ENCODE results near the gene OR2A14.
A peak's percentile ranks its signal among the peaks of the same experiment; 100 is the strongest.
"Not testable (repeated sequence)": the region's sequence is repeated elsewhere in the genome, so short reads cannot be mapped to it uniquely, and the experiment has no call there.

The OR2A14 gene

DNA sequence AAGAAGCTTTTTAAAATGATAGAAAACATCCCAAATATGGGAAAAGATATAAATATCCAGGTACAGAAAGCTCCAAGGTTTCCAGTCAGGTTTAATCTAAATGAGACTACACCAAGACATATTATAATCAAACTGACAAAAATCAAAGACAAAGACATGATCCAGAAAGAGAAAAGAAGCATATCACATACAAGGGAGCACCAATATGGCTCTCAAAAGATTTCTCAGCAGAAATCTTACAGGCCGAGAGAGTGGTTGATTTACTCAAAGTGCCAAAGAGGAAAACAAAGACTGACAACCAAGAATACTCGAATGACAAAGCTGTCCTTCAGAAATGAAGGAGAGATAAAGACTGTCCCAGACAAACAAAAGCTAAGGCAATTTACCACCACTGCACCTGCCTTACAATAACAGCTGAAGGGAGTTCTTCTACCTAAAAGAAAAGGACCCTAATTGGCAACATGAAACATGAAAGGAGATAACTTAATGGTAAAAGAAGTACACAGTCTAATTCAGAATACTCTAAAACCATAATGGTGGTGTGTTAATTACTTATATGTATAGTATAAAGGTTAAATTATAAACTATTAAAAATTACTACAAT lies 25.4 kb downstream of the OR2A14 start:
- no peak for DNase-seq (ENCODE audit: low spot score)

DNA sequence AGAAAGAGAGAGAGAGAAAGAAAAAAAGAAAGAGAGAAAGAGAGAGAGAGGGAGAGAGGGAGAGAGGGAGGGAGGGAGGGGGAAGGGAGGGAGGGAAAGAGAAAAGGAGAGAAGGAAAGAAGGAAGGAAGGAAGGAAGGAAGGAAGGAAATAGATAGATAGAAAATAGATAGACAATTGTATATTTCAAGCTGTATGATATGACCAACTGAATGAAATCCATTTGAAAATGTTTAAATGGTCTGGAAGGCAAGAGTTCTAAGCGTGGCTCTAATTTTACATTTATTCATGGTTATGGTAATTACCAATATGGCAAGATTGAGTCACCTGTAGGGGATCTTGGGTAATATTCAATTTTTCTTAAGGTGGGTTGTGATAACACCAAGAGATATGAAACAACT lies 35.9 kb downstream of the OR2A14 start:
- no peak for DNase-seq (ENCODE audit: low spot score)

DNA sequence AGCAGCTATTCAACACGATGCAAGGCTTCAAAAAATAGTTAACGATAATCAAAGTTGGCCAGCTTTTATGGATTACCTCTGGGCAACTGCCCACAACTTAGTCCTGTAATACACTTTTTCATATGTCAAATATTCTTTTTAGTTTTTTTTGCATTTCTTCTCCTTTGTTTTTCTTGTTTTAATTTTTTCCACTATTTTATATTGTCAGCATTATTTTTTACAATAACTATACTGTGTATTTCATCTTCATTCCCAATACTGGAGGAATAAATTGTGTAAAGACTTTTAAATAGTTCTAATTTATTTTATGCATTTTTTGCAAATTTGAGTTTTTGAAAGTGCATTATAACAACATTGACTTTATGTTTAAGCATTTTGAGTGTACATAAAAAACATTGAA lies 41.8 kb downstream of the OR2A14 start:
- no peak for DNase-seq (ENCODE audit: low spot score)

- DNase-seq (ENCODE audit: low spot score): not testable (repeated sequence)
Measured at GRCh38 chr7:144171594-144172350, 48.8 kb downstream of the OR2A14 start.

GRCh38 chr7:144174613-144175012 lies 51.6 kb downstream of the OR2A14 start:
- DNase-seq (ENCODE audit: low spot score): no peak

GRCh38 chr7:144178380-144179164 lies 55.6 kb downstream of the OR2A14 start:
- peak; percentile 1 for DNase-seq (ENCODE audit: low spot score)

GRCh38 chr7:144179165-144179479 lies 56.1 kb downstream of the OR2A14 start:
- not testable (repeated sequence) for DNase-seq (ENCODE audit: low spot score)
